Progenitor cell of endocrine pancreas (in vitro differentiated cells): Measurements from ENCODE around the gene ZSCAN5C. TPM values are rescaled to one million over a fixed set of nuclear protein-coding genes. Genes with fewer than 3 reads are reported as not detected.
"Not testable (repeated sequence)": the region's sequence is repeated elsewhere in the genome, so short reads cannot be mapped to it uniquely, and the experiment has no call there.

ENCODE experiments used
- DNase-seq: peaks from one replicate; pipeline ENCODE4 v3.0.0; 2021; ENCODE audit warnings: low spot score; ENCODE audit not compliant: unreplicated experiment
- H3K27ac Mint-ChIP-seq: 2 replicates; pipeline ENCODE4 v1.8.0; 2021; ENCODE audit warnings: mild to moderate bottlenecking, moderate library complexity, mixed read lengths
- H3K27me3 Mint-ChIP-seq: 2 replicates; pipeline ENCODE4 v1.8.0; 2021; ENCODE audit warnings: mixed read lengths
- H3K36me3 Mint-ChIP-seq: 2 replicates; pipeline ENCODE4 v1.8.0; 2022; ENCODE audit warnings: mixed read lengths; ENCODE audit not compliant: insufficient read depth
- H3K4me1 Mint-ChIP-seq: 2 replicates; pipeline ENCODE4 v1.8.0; 2021; ENCODE audit warnings: low read depth, mixed read lengths
- H3K4me3 Mint-ChIP-seq: 2 replicates; pipeline ENCODE4 v1.8.0; 2021; ENCODE audit warnings: low read depth, mild to moderate bottlenecking, moderate library complexity, mixed read lengths
- H3K9me3 Mint-ChIP-seq: 2 replicates; pipeline ENCODE4 v1.8.0; 2021; ENCODE audit warnings: low read depth, mixed read lengths
- total RNA-seq: library from RNA; stranded (reverse); gene quantifications from 2 replicates; pipeline ENCODE4 v1.2.1, GENCODE V29; 2021
- TF ChIP-seq, protein P1 (sequence below): fragments of 200-600 bp; sonication (generic); IDR thresholded peaks from one replicate; pipeline ENCODE4 v1.5.0; 2021; ENCODE audit warnings: antibody characterized with exemption, mild to moderate bottlenecking; ENCODE audit not compliant: unreplicated experiment

Gene ZSCAN5C
- total RNA-seq, 1 donor from 2014 or later, result not detected

DNA sequence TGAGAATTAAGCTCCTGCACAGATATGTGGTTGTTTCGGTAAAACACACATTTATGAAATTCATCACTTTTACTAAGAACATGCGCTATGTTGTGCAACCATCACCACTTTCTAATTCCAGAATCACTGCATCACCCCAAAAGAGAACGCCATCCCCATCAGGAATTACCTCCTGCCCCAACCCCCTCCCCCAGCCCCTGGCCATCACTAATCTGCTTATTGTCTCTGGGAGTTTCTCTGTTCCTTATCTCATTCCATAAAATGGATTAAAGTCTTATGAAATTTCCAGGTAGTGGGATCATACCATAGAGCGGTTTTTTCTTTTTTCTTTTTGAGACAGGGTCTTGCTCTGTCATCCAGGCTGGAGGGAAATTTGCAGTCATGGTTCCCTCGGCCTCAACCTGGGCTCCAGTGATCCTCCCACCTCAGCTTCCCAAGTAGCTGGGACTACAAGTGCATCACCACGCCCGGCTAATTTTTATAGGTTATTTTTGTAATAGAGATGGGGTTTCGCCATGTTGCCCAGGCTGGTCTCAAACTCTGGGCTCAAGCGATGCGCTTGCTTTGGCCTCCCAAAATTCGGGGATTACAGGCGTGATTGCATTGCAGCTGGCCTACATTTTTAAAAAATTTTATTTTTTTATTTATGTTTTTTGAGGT, 8.0 kb upstream of the ZSCAN5C start:
- no peak overlapping the region for H3K4me3 Mint-ChIP-seq
- no peak for DNase-seq
- H3K9me3 Mint-ChIP-seq, result no peaks in the 10 kb centered on the region
- no peaks in the 10 kb centered on the region for H3K4me1 Mint-ChIP-seq
- H3K36me3 Mint-ChIP-seq, result no peaks in the 10 kb centered on the region
- TF ChIP-seq, protein P1, sequence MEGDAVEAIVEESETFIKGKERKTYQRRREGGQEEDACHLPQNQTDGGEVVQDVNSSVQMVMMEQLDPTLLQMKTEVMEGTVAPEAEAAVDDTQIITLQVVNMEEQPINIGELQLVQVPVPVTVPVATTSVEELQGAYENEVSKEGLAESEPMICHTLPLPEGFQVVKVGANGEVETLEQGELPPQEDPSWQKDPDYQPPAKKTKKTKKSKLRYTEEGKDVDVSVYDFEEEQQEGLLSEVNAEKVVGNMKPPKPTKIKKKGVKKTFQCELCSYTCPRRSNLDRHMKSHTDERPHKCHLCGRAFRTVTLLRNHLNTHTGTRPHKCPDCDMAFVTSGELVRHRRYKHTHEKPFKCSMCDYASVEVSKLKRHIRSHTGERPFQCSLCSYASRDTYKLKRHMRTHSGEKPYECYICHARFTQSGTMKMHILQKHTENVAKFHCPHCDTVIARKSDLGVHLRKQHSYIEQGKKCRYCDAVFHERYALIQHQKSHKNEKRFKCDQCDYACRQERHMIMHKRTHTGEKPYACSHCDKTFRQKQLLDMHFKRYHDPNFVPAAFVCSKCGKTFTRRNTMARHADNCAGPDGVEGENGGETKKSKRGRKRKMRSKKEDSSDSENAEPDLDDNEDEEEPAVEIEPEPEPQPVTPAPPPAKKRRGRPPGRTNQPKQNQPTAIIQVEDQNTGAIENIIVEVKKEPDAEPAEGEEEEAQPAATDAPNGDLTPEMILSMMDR, result no peak
- no peaks in the 10 kb centered on the region for H3K27me3 Mint-ChIP-seq
- no peak overlapping the region for H3K27ac Mint-ChIP-seq

DNA sequence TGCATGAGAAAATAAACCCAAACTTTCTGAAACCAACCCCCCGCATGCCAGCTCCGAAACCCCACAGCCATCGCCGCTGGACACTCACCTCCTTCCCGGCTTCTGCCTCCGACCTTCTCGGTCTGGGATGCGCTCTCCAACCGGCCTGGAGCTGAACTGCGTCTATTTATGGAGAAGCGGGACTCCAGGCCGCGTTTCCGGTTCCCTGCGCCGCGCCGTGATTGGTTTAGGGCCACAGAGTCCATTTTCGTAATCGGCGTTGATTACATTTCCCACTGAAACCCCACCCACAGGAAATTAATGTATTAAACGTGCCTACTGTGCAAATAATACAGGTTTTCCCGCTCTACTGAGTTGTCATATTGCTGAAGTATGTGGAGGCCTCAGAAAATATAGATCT, 4.4 kb upstream of the ZSCAN5C start, which contains the start of gene ZSCAN5B:
ZSCAN5B (minus strand) TSS at position 138 of the 400 bp plus-strand sequence. CDS start 4,731 bp downstream, outside the sequence.
- not testable (repeated sequence) for H3K27me3 Mint-ChIP-seq, H3K9me3 Mint-ChIP-seq, DNase-seq, H3K27ac Mint-ChIP-seq, H3K4me1 Mint-ChIP-seq, H3K36me3 Mint-ChIP-seq, H3K4me3 Mint-ChIP-seq

DNA sequence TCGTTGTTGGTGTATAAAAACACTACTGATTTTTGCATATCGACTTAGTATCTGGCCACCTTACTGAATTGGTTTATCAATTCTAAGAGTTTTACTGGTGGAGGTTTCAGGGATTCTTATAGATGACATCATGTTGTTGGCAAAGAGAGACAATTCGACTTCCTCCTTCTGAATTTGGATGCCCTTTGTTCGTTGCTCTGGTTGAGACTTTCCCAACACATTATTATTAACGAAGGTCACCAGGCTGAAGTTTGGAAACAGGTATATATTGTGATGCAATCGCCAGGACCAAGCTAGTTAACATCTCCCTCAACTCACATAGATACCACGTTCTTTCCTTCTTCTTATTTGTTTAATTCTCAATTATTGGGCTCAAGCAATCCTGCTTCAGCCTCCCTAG, 2.4 kb upstream of the ZSCAN5C start:
- no peaks in the 10 kb centered on the region for H3K36me3 Mint-ChIP-seq
- TF ChIP-seq, protein P1, result no peak
- no peak for DNase-seq
- H3K4me1 Mint-ChIP-seq, result no peaks in the 10 kb centered on the region
- no peak overlapping the region for H3K4me3 Mint-ChIP-seq
- H3K27ac Mint-ChIP-seq, result no peak overlapping the region
- no peaks in the 10 kb centered on the region for H3K27me3 Mint-ChIP-seq
- no peaks in the 10 kb centered on the region for H3K9me3 Mint-ChIP-seq

DNA sequence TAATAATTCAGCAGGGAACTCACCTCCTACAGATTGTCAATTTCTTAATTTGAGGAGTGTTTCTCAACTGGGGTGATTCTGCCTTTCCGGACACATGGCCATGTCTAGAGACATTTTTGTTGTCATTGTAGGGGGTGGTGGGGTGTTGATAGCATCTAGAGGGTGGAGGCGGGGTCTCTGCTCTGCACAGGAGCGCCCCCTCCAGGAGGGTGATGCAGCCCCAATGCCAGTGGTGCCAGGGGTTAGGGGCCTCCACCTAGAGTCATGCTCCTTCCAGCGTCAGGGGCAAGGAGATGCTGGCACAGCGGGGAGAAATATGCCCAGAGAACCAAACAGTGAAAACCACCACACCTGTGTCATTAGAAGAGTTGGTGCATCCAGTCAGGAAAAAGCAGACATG, 5.5 kb downstream of the ZSCAN5C start:
- not testable (repeated sequence) for H3K27ac Mint-ChIP-seq, H3K9me3 Mint-ChIP-seq, H3K4me1 Mint-ChIP-seq, H3K4me3 Mint-ChIP-seq, DNase-seq, H3K36me3 Mint-ChIP-seq
- H3K27me3 Mint-ChIP-seq, result peaks cover 14% of the 10 kb centered on the region

DNA sequence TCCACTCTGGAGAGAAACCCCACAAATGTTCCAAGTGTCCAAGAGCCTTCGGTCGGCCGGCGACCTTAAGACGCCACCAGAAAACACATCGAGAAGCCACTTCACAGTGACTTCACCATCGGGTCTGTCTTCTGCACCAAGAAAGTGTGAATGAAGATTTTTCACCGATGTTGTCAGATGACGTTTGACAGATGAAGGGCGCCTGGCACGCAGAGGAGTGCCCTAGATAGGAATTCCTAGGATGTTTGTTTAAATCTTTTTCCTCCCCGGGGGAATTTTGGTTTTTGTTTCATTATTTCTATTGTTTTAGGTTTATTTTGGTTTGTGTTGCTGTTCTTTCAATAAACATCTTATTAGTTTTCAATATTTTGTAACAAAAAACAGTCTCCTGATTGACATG, 7.0 kb downstream of the ZSCAN5C start:
- no peaks in the 10 kb centered on the region for H3K9me3 Mint-ChIP-seq
- TF ChIP-seq, protein P1, result no peak
- H3K36me3 Mint-ChIP-seq, result no peaks in the 10 kb centered on the region
- DNase-seq, result no peak
- no peak overlapping the region for H3K27ac Mint-ChIP-seq
- H3K27me3 Mint-ChIP-seq, result peaks cover 16% of the 10 kb centered on the region
- no peaks in the 10 kb centered on the region for H3K4me1 Mint-ChIP-seq
- no peak overlapping the region for H3K4me3 Mint-ChIP-seq

DNA sequence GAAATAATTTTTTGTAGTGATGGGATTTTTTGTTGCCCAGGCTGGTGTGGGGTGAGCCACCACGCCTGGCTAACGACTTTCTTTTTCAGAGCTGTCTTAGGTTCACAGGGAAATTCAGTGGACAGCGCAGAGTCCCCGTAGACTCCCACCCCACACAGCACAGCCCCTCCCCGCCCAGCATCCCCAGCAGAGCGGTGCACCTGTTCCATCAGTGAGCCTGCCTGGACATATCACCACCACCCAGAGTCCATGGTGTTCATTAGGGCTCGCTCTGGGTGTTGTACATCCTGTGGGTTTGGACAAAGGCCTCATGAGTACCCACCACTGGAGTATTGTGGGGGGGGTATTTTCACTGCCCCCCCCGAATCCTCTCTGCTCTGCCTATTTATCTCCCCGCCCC, 8.0 kb downstream of the ZSCAN5C start:
- H3K4me1 Mint-ChIP-seq, H3K27ac Mint-ChIP-seq, DNase-seq, H3K9me3 Mint-ChIP-seq, H3K4me3 Mint-ChIP-seq, H3K36me3 Mint-ChIP-seq: not testable (repeated sequence)
- peaks cover 16% of the 10 kb centered on the region for H3K27me3 Mint-ChIP-seq

DNA sequence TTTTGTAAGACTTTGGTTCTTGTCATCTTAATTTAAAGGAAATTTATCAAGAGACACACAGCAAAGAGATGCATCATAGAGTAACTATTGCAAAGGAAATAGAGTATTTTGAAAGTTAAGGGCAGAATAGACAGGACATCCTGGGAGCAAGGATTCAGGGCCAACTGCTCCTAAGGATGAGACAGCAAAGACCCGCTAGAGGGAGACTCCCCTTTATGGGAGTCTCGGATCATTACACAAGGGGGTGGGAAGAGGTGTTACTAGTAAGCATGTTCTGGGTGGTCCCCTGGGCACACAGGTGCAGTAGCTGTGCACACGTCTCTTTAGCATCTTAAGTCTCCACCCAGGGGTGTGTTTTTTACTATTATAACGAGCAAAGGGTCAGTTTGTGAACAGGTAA, 9.6 kb downstream of the ZSCAN5C start:
- H3K4me1 Mint-ChIP-seq, result no peaks in the 10 kb centered on the region
- no peak for DNase-seq
- H3K9me3 Mint-ChIP-seq, result no peaks in the 10 kb centered on the region
- H3K36me3 Mint-ChIP-seq, result no peaks in the 10 kb centered on the region
- peaks cover 18% of the 10 kb centered on the region for H3K27me3 Mint-ChIP-seq
- TF ChIP-seq, protein P1, result no peak
- no peak overlapping the region for H3K27ac Mint-ChIP-seq
- H3K4me3 Mint-ChIP-seq, result no peak overlapping the region
